ENCODE measurements around the gene TLE3. TPM values are rescaled to one million over a fixed set of nuclear protein-coding genes. Genes with fewer than 3 reads are reported as not detected.
A peak's percentile ranks its signal among the peaks of the same experiment; 100 is the strongest.

The TLE3 gene
- total RNA-seq, 3 donors from 2014 or later: 67.0 to 73.9 (median 73.4) TPM

DNA sequence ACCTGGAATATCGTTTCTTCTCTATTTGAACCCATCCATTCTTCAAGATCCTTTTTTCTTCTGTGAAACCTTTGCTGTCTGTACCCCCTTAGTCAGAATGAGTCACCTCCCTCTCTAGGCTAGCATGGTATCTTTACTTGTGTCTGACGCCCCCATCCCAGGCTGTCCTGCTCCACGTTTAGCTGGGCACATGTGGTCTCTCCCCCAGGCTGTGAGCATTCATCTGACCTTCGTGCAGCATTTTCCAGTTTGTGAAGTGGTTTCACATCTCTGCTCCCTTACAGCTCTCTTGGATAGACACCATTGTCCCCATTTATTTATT lies 14.3 kb upstream of the TLE3 start:
- Histone ChIP-seq H3K4me3 (peak overlapping the region in 1 of 3 donors; percentile 46), H3K27ac (peak overlapping the region; percentile 79 to 91), H3K27me3 (no peaks in the 10 kb centered on the region), H3K36me3 (no peaks in the 10 kb centered on the region), H3K4me1 (peaks cover 0 to 5% of the 10 kb centered on the region in 2 donors), H3K9me3 (no peaks in the 10 kb centered on the region)
- TF ChIP-seq POLR2A (IDR thresholded peaks at IDR 0.05): no peak
- TF ChIP-seq POLR2AphosphoS5 (IDR thresholded peaks at IDR 0.05): no peak
- TF ChIP-seq CTCF (IDR thresholded peaks at IDR 0.05): no peak
- no peak for DNase-seq (ENCODE audit: low spot score in 2 of 2)
- intact Hi-C loops (cut with DNase I; ENCODE audit: low total_unique reads): loop anchor here (5.0 kb wide), 1 partner anchor 795 kb away; no protein-coding TSS in a partner anchor

DNA sequence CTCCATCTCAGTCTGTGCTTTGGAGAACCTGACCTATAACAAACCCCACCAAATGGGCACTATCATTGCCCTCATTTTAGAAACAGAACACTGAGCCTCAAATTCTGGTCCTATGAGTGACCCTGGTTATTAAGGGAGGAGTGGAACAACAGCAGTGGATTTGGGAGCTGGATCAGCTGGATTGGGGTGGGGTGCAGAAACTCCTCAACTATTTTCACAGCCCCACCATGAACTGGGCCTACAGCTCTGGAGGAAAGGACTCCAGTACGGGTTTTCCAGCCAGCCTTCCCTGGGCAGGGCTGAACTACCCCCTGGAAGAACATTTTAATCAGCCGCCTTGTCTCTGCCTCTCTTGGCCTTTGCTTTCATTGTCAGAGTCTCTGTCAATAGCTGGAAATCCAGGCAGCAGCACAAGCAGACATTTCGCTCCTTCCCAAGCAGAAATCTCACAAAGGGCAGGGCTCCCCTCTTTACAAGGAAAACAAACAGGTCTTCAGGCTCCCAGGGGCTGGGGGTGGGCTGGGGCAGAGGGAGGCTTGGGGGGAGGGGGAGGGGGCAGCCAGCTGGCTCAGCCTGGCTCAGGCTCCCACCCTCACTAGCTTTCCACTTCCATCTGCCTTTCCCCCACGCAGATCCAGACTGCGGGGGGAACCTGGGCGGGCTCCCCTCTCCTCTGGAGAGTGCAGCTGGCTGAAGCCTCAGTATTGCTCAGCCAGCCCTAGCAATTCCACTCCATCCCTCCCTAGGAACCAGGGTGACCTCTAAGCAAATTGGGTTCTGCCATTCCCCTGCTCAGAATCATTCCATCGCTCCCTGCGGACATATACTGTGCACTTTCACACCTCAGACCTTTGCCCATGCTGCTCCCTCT lies 13.7 kb upstream of the TLE3 start:
- H3K4me3 ChIP-seq: peak overlapping the region in 2 of 3 donors; percentile 8 to 46
- intact Hi-C loops (cut with DNase I; ENCODE audit: low total_unique reads): loop anchor here (5.0 kb wide), 1 partner anchor 794 kb away; no protein-coding TSS in a partner anchor
- no peak for TF ChIP-seq CTCF (IDR thresholded peaks at IDR 0.05)
- TF ChIP-seq POLR2AphosphoS5 (IDR thresholded peaks at IDR 0.05): peak in 1 of 3 donors; percentile 21
- H3K9me3 ChIP-seq: no peaks in the 10 kb centered on the region
- H3K36me3 ChIP-seq: no peaks in the 10 kb centered on the region
- H3K27me3 ChIP-seq: no peaks in the 10 kb centered on the region
- DNase-seq (ENCODE audit: low spot score in 2 of 2): peak in 1 of 2 donors; percentile 44
- peak overlapping the region; percentile 79 to 91 for H3K27ac ChIP-seq
- H3K4me1 ChIP-seq: peaks cover 0 to 5% of the 10 kb centered on the region in 2 donors

DNA sequence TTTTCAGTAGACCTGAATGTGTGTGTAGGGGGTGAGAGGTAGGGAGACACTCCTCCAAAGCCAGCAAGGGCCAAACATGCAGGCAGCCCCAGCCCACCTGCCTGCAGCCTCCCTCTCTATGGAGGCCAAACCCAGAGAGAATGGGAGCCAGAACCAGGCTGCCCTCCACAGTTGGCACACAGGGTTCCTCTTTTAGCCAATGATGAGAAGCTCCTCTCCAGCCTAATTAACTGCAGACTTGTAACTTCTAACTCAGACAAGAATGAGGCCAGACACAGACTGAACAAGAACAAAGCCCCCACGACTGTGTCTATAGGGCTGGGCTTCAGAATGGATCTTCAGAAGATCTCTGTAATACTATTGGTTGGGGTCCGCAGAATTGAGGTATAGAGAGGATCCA lies 12.3 kb upstream of the TLE3 start:
- intact Hi-C loops (cut with DNase I; ENCODE audit: low total_unique reads): loop anchor here (5.0 kb wide), 1 partner anchor 793 kb away; no protein-coding TSS in a partner anchor
- no peak overlapping the region for H3K27ac ChIP-seq

DNA sequence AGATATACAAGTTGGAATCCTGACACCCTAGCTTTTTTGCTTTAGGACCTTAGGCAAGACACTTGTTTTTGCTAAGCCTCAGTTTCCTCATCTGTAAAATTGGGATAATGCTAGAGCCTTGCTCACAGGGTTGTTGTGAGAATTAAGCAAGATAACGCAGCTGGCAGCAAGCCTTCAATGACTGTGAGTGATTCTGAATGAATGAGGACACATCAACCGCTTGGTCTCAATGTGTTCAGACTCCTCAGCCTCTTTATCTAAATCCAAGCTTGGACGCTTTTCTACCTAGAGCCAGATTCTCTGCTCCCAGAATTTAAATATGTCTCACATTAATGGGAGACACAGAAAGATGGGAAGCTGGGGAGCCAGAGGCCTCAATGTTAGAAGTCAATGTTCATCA lies 11.8 kb upstream of the TLE3 start:
- Histone ChIP-seq H3K9me3 (no peaks in the 10 kb centered on the region), H3K4me1 (peaks cover 0 to 5% of the 10 kb centered on the region in 2 donors), H3K27ac (no peak overlapping the region), H3K4me3 (no peak overlapping the region), H3K27me3 (no peaks in the 10 kb centered on the region), H3K36me3 (no peaks in the 10 kb centered on the region)
- TF ChIP-seq POLR2AphosphoS5 (IDR thresholded peaks at IDR 0.05) (no peak), CTCF (IDR thresholded peaks at IDR 0.05) (no peak), POLR2A (IDR thresholded peaks at IDR 0.05) (no peak)
- DNase-seq (ENCODE audit: low spot score in 2 of 2): no peak
- intact Hi-C loops (cut with DNase I; ENCODE audit: low total_unique reads): no loop called here

More for the DNA sequence above, 12.3 kb upstream of the TLE3 start:
- H3K9me3 ChIP-seq: no peaks in the 10 kb centered on the region
- TF ChIP-seq CTCF (IDR thresholded peaks at IDR 0.05) (no peak), POLR2AphosphoS5 (IDR thresholded peaks at IDR 0.05) (no peak), POLR2A (IDR thresholded peaks at IDR 0.05) (no peak)
- DNase-seq (ENCODE audit: low spot score in 2 of 2): no peak
- peaks cover 0 to 5% of the 10 kb centered on the region in 2 donors for H3K4me1 ChIP-seq
- H3K4me3 ChIP-seq: no peak overlapping the region
- no peaks in the 10 kb centered on the region for H3K27me3 ChIP-seq
- H3K36me3 ChIP-seq: no peaks in the 10 kb centered on the region

GRCh38 chr15:70103880-70104626 lies 6.3 kb upstream of the TLE3 start:
- peaks cover 4 to 6% of the 10 kb centered on the region in 2 donors for H3K4me1 ChIP-seq
- intact Hi-C loops (cut with DNase I; ENCODE audit: low total_unique reads): no loop called here

More at GRCh38 chr15:70103880-70104626, 6.3 kb upstream of the TLE3 start:
- no peaks in the 10 kb centered on the region for H3K27me3 ChIP-seq
- H3K27ac ChIP-seq: no peak overlapping the region
- no peak for DNase-seq (ENCODE audit: low spot score in 2 of 2)
- TF ChIP-seq POLR2AphosphoS5 (IDR thresholded peaks at IDR 0.05): no peak
- no peak for TF ChIP-seq CTCF (IDR thresholded peaks at IDR 0.05)
- TF ChIP-seq POLR2A (IDR thresholded peaks at IDR 0.05): no peak
- H3K4me3 ChIP-seq: no peak overlapping the region
- H3K9me3 ChIP-seq: no peaks in the 10 kb centered on the region
- H3K36me3 ChIP-seq: no peaks in the 10 kb centered on the region
